Effector CD4-positive, alpha-beta T cell (primary cell): Measurements from ENCODE around the gene CEP350.

Source experiments
- DNase-seq: peaks from one replicate; pipeline ENCODE4 v3.0.0-alpha.2; 2020
- total RNA-seq: gene quantifications from one replicate; lab custom pipeline; 2026; lab: John Stamatoyannopoulos, UW

CEP350 gene
- 259 reads per million, percentile 94 among the genes with 10 or more reads in this experiment for total RNA-seq

GRCh38 chr1:179954493-179955286 is at the start of gene CEP350:
CEP350 (plus strand) TSS chr1:179954810; CDS start chr1:179986182, 31,372 bp downstream.
- peak; percentile 99 for DNase-seq

DNA sequence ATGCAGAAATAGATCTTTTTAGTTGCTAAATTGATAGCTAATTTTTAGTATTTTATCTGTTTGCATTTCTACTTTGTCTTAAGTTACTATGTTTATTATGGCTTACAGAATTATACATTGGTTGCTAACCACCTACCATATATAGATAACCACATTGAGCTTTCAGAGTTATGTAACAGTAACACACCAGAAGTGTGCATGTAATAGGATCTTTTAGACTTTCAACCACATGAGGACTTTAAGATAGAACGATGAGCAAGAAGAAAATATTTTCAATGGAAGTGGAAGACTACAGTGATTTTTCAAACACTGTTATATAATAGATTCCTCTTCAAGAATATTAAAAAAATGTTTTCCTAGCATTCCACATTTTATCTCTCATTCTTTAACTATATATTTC is 43.7 kb upstream of the CEP350 start:
- DNase-seq: no peak

DNA sequence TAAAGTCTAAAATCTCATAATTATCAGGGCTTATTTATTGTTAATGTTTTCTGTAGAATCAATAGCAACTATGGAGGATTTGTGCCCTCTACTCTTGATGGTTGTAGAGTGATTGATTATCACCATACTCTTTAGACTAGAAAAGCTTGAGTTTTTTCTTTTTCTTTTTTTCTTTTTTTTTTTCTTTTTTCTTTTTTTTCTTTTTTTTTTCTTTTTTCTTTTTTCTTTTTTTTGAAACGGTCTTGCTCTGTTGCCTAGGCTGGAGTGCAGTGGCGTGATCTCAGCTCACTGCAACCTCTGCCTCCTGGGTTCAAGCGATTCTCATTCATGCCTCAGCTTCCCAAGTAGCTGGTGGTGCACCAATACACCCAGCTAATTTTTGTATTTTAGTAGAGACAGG is 42.8 kb upstream of the CEP350 start:
- DNase-seq: no peak

GRCh38 chr1:179917601-179918429 is 36.8 kb upstream of the CEP350 start:
- DNase-seq: no peak

DNA sequence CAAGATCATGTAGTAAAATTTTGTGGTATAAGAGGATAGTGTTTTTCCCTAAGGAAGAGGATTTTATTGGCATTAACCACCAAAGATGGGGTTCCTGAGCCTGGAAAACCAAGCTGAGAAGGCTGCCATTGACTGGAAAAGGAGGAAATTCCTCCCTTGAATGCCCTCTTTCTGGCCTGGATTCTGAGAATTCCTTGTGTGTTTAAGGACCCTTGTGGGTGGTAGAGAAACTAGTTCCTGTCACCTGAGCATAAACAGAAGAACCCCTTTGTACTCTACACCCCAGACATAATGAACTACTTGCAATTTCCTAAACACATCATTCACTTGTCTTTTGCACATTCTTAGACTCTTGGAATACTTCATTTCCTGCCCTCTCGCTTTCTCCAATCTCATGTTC is 33.1 kb upstream of the CEP350 start:
- no peak for DNase-seq

DNA sequence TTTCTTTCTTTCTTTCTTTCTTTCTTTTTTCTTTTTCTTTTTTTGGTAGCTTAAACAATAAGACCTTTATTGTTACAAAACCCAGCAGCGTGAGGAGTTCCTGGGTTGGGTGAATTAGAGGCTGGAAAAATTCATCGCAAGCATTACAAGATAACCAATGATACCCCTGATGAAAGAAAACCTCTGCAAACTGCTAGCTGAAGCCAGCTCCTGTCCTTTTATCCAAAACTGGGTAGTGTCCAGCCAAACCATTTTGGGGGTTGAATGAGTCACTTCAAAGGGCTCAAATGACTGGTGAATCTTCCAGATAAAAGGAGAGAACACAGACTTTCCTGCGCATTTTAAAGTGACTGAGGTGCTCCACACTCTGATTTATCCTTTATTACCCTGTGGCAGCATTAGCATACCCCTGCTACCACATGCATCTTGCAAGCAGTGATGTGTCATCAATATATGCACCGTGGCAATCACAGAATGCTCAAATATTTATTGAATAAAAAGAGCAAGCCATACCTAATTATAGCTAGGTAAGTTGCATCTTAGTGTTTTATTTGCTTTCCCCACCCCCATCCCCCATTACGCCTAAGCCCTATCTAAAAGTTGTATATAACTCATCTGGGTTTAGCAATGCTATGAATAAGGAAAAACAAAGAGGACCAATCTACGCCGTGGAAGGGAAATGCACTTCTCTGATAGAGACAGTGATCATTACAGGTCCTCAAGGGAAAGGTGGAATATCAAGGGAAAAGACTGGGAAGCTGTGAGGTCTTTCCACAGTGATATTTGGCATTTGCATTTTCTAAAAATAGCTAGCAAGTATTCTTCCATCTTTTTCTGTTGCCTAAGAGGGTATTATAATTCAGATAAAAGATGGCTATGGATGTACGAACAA is 32.4 kb upstream of the CEP350 start:
- no peak for DNase-seq

DNA sequence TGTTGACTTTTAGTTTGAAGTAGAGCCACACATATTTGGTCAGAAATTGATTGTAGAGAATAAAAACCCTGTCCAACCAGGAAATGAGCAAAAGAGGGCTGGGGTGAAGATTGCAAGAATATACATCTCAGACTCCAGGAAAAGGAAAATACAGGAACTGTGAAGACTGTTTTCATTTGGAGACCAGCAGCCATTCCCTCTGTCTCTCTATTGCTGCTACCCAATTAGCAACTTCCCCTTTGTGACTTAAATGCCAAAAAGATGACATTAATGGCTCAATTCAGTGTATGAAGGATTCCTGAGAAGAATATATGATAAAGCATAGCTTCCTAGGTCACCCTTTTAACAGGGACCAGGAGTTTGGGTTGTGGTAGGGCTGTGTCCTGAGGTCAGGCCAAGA is 31.6 kb upstream of the CEP350 start:
- no peak for DNase-seq

DNA sequence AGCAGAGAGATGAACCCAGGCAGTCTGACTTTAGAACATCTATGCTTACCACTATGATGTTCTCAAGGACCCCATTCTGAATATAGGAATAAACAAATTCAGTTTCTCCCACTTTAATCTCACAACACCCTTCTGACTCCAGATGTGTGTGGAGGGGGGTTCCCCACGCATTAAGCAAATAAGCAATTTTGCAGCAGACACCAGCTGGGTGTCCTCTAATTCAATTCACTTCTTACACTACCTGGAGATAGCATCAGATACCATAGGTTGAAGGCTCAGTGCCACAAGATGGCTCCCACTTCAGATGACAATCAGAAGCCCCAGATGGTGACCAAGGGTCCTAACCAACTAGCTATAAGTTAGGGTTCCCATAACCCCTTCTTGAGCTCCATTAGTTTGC is 30.3 kb upstream of the CEP350 start:
- no peak for DNase-seq

DNA sequence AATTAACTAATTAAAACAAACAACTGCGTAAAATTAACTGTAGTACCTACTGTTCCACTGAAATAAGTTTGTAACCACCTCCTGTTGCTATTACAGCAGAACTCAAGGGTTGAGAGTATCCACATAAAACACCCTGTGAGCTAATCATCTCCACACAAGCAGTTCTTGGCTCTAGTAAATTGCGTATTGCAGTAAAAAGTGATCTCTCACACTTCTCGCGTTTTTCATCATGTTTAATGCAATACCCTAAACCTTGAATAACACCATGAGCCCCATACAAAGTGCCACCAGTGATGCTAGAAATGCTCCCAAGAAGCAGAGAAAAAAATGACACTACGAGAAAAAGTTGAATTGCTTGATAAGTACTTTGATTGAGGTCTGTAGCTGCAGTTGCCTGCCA is 29.3 kb upstream of the CEP350 start:
- DNase-seq: no peak

- DNase-seq: no peak
These were observed 28.4 kb upstream of the CEP350 start for GRCh38 chr1:179925922-179926849.

DNA sequence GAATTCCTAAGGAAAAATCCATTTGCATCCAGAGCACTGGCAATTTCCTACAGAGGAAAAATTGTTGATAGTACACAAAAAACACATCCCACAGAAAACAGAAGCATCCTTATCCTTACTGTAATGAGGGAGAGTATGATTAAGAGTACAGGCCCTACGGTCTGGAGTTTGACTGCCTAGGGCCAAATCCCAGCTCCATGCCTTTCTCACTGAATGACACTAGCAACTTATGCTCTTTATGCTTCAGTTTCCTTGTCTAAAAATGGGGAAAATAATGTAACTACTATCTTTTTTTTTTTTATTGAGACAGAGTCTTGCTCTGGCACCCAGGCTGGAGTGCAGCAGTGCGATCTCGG is 27.8 kb upstream of the CEP350 start:
- DNase-seq: no peak

- DNase-seq: no peak
These were observed 24.4 kb upstream of the CEP350 start for GRCh38 chr1:179929955-179930798.

DNA sequence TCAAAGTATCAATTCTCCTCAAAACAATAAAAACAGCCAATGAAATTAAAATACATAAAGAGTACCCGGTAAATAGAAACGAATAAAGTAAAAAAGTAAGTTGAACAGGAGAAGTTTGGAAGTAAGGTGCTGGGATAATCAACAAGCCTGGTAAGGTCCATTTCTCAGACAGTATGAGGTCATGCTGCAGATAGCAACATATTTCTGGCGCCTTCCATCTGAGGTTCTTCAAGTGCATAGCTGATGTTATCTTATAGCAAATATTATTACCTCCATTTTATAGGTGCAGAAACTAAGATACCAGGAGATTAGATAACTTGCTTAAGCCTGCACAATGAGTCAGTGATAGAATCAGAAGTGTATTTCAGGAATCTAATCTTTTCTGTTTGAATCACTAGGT is 23.7 kb upstream of the CEP350 start:
- DNase-seq: no peak

DNA sequence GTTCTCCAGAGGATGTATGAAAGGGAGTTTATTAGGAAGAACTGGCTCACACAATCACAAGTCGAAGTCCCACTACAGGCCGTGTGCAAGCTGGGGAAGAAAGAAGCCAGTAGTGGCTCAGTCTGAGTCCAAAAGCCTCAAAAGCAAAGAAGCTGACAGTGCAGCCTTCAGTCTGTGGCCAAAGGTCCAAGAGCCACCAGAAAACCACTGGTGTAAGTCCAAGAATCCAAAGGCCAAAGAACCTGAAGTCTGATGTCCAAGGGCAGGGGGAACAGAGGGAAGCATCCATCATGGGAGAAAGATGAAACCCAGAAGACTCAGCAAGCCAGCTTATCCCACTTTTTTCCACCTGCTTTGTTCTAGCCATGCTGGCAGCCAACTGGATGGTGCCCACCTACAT is 21.4 kb upstream of the CEP350 start:
- no peak for DNase-seq

- no peak for DNase-seq
These were observed 18.6 kb upstream of the CEP350 start for GRCh38 chr1:179935909-179936496.

DNA sequence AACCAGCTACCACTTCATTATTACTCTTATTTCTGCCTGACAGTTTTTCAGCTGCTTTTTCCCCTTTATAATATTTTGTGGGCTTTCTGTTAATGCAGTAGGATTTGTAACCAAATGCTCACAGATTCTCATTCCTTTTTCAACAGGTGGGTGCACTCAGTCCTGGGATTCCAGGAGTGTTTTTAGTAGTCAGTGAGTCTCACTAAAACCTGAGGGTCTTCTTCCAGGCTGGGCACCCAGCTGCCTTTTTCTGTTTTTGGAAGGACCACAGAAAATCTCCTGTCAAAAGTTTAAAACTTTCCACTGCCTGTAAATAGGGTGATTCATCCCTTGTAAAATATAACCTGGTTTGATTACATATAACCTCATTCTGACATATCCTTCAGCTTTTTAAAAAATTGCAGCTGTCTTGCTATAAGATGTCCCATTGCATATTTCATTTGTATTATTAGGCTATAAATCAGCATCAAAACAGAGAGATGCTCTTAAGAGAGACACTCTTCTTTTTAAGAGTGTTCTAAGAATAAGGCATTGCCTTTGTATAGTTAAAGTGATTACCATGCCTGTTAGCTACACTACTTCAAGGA is 16.8 kb upstream of the CEP350 start:
- no peak for DNase-seq

DNA sequence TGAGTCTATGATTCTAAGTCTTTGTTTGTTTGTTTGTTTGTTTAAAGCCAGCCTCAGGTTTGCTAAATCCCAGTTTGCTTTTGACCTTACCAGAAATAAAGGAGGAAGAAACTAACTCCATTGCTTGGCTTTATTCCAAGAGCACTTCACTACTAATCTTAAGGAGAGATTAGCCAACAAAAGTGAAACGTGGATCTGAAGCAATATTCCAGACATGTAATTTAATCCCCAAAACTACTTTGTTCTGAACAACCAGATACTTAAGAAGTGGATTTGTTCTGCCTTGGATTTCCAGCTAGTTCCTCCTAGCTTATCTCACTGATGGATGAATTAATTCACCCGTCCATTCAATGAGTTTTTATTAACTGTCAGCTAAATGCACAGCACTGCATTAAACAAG is 15.9 kb upstream of the CEP350 start:
- DNase-seq: no peak

GRCh38 chr1:179939941-179940340 is 14.7 kb upstream of the CEP350 start:
- DNase-seq: no peak

DNA sequence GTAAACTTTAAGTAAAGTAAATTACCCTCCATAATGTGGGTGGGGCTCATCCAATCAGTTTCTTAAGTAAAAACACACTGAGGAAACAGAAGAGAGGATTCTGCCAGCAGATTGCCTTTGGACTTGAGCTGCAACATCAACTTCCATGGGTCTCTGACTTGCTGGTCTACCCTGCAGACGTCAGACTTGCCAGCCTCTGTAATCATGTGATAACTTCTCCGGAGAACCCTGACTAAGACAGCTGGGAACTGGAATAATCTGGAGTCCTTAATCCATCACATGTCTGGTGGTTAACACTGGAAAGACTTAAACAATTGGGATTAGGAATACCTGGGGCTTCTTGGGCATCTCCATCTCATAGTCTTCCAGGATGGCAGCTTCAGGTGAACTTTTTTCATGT is 13.2 kb upstream of the CEP350 start:
- no peak for DNase-seq

DNA sequence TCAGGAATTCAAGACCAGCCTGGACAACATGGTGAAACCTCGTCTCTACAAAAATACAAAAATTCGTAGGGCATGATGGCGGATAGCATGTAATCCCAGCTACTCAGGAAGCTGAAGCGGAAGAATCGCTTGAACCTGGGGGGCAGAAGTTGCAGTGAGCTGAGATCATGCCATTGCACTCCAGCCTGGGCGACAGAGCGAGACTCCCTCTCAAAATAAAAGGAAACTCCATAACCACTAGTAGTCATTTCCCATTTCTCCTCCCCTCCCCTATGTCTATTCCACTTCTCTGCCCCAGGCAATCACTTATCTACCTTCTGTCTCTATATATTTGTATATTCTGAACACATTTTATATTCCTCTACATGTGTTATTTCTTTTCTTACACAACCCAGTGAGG is 4.0 kb upstream of the CEP350 start:
- DNase-seq: no peak
